GM18505 (cell line): ENCODE results near the gene DDX24.

Experiments
- ATAC-seq: cut with Tn5 transposase; IDR thresholded peaks from one replicate; pipeline ENCODE4 v1.9.1; 2021; ENCODE audit not compliant: unreplicated experiment
- POLR2A ChIP-seq: IDR thresholded peaks from 4 replicates; pipeline ENCODE4 v1.6.1; 2011; ENCODE audit warnings: borderline replicate concordance; ENCODE audit not compliant: insufficient read depth, insufficient read length; ENCODE audit errors: extremely low read depth

The DDX24 gene

GRCh38 chr14:94043111-94043755 is 37.8 kb downstream of the DDX24 start:
- TF ChIP-seq POLR2A: no peak
- no peak for ATAC-seq

DNA sequence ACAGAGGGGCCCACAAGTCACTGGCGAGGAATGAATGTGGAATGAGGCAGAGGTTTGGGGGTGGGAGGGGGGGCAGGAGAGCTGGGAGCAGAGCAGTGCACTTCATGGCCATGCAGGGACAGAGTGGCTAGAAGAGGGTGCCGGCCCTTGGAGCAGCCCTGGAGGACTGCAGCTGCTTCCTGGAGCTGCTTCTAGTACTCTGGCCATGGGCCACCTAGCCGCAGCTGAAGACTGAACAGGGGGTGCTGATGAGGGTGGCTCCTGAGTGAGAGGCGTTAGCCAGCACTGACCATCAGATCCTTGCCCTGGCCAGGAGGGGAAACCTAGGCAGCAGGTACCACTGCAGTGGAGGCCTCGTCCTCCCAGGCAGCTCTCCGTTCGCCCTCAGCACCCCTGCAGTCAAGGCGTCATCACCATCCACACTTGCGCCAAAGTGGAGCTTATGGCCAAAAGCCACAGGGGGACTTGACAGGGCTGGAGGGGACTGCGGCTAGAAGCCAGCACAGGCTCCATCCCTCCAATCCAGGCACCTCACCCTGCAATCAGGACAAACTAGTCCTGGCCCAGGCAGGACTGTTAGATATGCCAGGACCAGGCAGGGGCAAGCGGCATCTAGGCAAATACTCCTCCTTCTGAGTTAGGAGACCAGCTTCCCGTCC is 38.4 kb downstream of the DDX24 start:
- ATAC-seq: no peak
- no peak for TF ChIP-seq POLR2A

GRCh38 chr14:94041551-94042346 is 39.3 kb downstream of the DDX24 start:
- no peak for TF ChIP-seq POLR2A
- no peak for ATAC-seq

DNA sequence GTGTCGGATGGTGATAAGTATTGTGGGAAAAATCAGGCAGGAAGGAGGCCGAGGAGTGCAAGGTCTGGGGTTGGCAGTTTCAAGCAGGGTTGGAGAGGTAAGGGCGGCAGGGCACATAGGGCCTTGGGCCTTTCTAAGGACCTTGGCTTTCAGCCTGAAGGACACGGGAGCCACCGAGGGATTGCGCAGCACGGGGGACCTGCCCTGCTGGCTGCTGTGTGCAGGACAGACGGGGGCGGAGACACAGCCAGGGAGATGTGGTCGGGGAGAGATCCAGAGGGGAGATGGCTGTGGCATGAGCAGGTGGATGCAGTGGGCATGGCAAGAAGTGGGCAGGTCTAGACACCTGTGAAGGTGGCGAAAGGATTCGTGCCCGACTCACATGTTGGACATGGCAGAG is 40.2 kb downstream of the DDX24 start:
- no peak for TF ChIP-seq POLR2A

DNA sequence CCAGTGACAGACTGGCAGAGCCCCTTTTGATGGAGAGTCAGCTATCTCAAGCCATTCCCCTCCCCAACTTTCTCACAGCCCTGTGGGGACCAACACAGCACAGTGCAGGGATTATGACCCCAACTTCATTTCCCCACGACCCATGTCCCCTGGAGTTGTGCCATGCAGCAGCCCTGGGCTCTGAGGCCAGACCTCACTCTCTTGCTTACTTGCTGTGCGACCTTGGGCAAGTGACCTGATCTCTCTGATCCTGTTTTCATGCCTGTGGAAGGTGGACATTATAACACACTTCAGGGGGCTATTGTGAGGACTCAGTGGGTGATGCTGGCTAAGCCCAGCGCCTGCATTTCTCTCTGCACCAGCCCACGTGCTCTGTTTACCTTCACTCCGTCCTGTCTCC is 40.8 kb downstream of the DDX24 start:
- TF ChIP-seq POLR2A: no peak
- no peak for ATAC-seq

More for the DNA sequence above, 40.2 kb downstream of the DDX24 start:
- ATAC-seq: no peak

- no peak for TF ChIP-seq POLR2A
- no peak for ATAC-seq
Measured at GRCh38 chr14:94038921-94039629, 41.9 kb downstream of the DDX24 start.

- TF ChIP-seq POLR2A: no peak
- no peak for ATAC-seq
Measured at GRCh38 chr14:94038510-94038909, 42.5 kb downstream of the DDX24 start.

GRCh38 chr14:94037954-94038353 is 43.0 kb downstream of the DDX24 start:
- no peak for ATAC-seq
- TF ChIP-seq POLR2A: no peak

- TF ChIP-seq POLR2A: no peak
- peak; percentile 87 for ATAC-seq
Measured at GRCh38 chr14:94036313-94037167, 44.5 kb downstream of the DDX24 start.

GRCh38 chr14:94034886-94035285 is 46.1 kb downstream of the DDX24 start:
- ATAC-seq: no peak
- no peak for TF ChIP-seq POLR2A

DNA sequence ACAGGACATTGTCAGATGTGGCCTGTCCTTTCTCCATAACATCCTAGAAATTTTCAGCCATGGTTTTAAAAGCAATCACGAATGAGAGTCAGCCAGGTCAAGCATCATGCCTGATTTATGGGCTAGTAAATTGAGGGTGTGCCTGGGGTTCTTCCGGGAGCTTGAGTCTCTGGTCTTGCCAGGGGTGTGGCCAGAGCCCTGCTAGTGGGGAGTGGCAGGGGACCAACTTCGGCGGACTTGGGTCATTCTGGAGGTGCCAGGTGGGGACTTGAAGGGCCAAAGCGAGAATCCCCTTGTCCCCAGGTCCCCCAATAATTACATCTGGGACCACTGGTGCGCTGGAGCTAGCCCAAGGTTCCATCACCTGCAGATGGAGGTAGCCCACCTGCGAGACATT is 49.1 kb downstream of the DDX24 start:
- no peak for ATAC-seq
- no peak for TF ChIP-seq POLR2A

- no peak for TF ChIP-seq POLR2A
- no peak for ATAC-seq
Measured at GRCh38 chr14:94031161-94031882, 49.7 kb downstream of the DDX24 start.
